Transverse colon (tissue), 4 donors: ENCODE measurements around the gene HSPG2.

Experiments
- POLR2A ChIP-seq: fragments of 450-650 bp; IDR thresholded peaks from one replicate; pipeline ENCODE4 v1.6.1; 2016; ENCODE audit warnings: antibody characterized with exemption, mild to moderate bottlenecking, moderate library complexity
- POLR2AphosphoS5 ChIP-seq, 3 donors: sonication (generic); formaldehyde crosslinking; IDR thresholded peaks; one replicate each; pipeline ENCODE4 v1.6.1; 2016; ENCODE audit warnings: antibody characterized with exemption in 3 of 3
- TF ChIP-seq, protein P1 (sequence below), 5 experiments: fragments of 200-600 bp in 3 of 5; fragments of 450-650 bp in 2 of 5; sonication (generic) in 3 of 5; IDR thresholded peaks; 1 replicate in 2 of 5; 2 replicates in 3 of 5; pipeline ENCODE4 v1.5.1; 2016 to 2017; ENCODE audit warnings: antibody characterized with exemption in 5 of 5, inconsistent platforms in 3 of 5, mild to moderate bottlenecking in 2 of 5, moderate library complexity in 1 of 5

DNA sequence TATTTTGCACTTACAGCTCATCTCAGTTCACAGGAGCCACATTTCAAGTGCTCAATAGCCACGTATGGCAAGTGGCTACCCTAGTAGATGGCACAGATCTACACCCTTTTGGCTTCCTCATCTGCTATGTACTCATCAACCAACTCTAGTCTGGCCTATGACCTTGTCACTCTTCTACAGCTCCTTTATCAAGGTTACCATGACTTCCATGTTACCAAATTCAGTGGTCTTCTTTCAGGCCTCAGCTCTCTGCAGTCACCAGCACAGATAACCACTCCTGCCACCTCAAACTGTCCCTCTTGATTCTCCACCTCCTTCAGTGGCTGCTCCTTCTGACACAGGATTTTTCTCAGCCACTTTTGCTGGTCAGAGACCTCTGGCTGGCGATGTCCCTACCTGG lies 142.5 kb downstream of the HSPG2 start:
- no peak for TF ChIP-seq POLR2AphosphoS5 (IDR thresholded peaks at IDR 0.05)
- no peak for TF ChIP-seq POLR2A
- TF ChIP-seq, protein P1, sequence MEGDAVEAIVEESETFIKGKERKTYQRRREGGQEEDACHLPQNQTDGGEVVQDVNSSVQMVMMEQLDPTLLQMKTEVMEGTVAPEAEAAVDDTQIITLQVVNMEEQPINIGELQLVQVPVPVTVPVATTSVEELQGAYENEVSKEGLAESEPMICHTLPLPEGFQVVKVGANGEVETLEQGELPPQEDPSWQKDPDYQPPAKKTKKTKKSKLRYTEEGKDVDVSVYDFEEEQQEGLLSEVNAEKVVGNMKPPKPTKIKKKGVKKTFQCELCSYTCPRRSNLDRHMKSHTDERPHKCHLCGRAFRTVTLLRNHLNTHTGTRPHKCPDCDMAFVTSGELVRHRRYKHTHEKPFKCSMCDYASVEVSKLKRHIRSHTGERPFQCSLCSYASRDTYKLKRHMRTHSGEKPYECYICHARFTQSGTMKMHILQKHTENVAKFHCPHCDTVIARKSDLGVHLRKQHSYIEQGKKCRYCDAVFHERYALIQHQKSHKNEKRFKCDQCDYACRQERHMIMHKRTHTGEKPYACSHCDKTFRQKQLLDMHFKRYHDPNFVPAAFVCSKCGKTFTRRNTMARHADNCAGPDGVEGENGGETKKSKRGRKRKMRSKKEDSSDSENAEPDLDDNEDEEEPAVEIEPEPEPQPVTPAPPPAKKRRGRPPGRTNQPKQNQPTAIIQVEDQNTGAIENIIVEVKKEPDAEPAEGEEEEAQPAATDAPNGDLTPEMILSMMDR (IDR thresholded peaks at IDR 0.05), result no peak
